Limb (tissue), 2 donors: ENCODE results near the gene HOXC9.
A peak's percentile ranks its signal among the peaks of the same experiment; 100 is the strongest.

Experiments
- DNase-seq, 2 donors: peaks; one replicate each; pipeline ENCODE4 v3.0.0-alpha.2; 2016; ENCODE audit errors: extremely low spot score in 2 of 2

Gene HOXC9

DNA sequence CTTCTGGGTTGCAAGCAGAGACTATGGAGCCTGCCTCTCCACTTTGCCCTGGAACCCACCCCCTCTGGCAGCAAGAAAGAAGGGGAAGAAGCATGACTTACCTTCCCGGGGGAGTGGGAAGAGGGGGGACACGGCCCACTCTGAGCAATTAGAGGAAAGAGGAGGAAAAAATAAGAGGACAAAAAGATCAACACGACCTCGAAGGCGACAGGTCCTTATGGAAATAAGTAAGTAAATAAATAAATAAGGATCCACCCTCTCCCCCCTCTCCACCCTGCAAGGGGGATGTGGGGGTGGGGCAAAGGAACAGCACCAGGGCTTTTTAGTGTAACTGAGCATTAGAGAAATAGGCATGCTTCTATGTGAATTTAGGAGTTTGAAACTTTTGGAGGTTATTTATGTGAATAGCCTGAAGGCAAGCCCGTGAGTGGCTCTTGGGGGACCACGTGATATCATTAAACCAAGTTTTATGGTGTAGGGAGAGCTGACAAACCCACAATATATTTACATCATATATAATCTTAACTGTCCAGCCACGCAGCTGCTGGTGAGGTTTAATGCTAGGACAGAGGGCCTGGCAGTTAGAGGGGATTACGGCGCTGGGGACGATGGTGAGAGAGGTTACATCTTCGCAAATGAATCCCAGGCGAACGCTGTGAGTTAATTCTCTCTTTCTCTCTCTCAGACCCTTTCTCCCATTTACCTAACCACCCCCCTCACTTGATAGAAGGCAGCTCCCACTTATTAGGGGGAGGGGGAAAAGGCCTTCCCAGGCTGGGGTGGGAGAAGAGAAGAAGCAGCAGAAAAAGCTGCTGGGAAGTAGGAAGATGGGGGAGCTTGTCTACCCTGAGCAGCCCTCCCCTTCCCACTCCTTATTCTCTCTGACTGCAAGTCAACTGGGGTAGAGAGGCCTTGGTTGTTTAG is 37.7 kb downstream of the HOXC9 start:
- DNase-seq = peak in 1 of 2 donors; percentile 46

DNA sequence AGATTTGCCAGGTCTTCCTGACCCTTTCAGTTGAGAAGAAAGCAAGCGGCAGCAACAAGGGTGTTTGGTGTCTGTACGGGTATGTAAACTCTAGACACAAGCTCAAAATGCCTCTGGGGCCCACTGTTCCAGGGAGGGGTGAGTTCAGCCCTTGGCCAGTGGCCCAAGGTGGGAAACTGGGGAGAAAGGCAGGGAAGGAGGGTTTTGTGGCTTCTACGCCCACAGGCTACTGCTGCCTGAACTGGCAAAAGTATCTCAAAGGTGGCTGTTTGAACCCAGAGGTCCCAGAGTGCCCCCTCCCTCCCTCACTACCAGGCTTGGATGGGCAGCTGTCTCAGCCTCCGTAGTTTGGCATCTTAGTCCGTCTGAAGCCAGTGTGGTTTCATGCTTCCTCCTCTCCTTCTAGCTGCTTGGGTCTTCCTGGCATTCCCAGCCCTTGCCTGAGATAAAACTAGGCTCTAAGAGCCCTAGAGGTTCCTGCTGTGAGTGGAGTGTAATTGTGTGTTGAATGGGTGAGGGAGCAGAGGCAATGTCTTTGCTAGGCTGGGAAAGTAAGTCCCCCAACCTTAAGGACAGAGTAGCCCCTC is 38.4 kb downstream of the HOXC9 start:
- DNase-seq = peak in 1 of 2 donors; percentile 47

DNA sequence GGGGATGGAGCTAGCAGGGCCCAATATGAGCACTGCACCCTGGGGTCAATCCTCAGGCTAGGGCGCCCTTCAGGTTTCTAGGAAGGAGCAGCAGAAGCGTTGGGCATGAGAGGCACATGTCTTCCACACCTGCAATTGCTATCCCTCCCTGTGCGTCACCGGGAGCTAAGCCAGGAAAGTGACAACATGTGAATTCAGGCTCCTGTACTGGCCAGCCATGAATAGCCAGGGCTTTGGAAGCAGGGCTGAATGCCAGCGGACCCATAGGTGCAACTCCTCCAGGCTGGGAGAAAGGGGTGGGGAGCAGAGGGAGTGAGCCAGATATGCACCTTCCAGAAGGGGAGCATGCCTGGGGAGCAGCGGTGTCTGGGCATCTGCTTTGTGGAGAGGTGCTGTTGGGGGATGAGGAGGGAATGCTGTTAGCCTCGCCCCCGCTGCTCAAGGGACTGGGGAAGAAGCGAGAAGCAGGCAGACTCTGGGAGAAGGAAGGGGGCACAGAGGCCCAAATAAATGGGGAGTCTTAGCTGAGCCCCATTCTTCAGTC is 39.0 kb downstream of the HOXC9 start:
- DNase-seq = peak in 1 of 2 donors; percentile 69

DNA sequence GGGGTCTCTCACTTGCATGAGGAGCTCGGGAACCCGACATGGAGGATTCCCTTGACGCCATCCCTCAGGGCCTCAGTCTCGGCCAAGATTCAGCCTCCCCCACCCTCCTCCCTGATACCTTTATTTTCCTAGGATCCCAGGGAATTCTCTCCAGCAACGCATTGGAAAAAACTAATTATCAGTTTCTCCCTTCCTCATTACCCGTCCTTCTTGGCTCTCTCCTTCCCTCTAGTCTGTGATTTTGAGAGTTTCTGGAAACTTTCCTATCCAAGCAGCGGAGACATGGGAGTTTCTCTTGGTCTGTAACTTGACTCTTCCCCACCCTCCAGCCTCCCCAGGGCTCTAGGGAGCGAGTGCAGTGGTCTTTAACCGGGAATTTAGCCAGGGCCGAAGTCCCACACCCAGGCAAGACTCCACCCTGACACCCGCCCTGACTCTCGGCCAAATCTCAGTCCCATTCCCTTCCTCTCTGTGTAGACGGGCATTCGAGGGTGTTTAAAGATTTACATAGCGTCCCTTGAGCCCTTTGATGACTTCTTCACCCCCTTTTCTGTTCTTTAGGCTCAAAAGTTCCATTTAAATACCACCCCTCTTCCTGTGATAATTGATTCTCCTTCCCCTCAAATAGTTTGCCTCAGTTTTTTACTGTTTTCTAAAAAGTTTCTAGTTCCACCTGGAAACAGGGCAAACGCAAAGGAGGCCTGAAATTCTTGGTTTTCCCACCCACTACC is 39.6 kb downstream of the HOXC9 start:
- DNase-seq = peak; percentile 72 to 80

DNA sequence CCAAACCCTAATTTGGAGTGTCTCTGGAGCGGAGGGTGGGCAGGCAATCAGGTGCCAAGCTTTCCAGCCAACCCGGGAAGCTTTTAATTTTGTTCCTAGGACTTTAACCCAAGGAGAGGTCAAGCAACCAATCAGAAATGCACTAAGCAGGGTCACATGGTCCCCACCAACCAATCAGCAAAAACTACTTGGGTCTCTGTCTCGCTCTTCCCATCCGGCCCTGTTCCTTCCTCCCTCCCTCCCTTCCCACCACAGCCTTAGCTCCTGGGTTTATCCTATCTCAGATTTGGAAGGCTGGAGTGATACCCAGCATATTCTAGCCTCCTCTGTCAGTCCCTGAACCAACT is 40.2 kb downstream of the HOXC9 start:
- DNase-seq = peak in 1 of 2 donors; percentile 56

DNA sequence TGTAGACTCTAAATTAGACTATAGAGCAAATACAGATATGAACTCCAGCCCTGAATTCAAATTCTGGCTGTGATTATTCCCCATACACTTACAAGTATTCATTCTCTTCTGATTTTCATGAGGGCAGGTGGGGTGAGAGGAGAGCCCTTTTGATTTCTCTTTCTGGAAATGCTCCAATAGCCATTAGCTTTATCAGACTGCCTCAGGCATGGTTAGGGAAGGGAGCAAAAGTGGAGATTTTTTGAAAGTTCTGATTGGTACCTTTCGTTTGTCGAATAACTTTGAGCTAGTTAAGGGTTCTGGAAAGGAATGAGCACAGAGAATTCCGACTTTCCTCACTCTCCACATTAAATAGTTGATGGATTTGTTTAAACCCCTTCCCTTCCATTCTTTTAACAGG is 40.7 kb downstream of the HOXC9 start:
- DNase-seq = no peak

DNA sequence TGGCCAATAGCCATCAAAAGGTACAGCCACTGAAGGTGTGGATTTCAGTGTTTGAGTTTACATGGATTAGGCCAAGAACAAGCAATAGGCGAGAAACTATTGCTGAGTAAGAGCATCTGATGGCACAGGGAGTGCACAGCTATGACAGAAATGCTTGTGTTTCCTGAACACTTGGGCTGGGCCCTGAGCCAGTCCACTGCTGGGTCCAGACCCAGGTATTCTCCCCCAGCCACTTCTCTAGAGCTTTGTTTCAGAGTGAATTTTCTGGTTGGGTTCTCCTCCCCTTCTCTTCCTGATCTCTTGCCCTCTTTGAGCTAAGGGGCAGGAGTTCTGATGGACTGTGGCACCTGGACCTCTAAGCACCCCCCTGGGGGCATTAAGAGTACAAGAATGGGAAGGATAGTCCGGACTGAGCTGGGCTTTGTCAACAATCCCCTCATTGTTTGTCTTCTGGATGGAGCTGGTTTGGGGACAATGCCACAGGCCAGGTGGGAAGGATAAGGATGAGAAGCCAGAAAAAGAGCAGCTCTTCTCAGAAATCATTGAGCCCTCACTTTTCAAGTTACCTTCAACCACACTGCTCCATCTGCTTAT is 41.2 kb downstream of the HOXC9 start:
- no peak for DNase-seq

DNA sequence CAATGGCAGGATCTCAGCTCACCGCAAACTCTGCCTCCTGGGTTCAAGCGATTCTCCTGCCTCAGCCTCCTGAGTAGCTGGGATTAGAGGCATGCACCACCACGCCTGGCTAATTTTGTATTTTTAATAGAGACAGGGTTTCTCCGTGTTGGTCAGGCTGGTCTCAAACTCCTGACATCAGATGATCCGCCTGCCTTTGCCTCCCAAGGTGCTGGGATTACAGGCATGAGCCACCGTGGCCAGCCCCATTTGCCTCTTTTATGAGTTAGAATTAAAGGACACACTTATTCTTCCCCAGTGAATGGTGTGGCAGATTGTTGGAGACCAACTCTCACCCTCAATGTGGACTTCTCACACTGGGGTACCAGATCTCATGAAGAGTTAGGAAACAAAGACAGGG is 42.1 kb downstream of the HOXC9 start:
- DNase-seq = peak in 1 of 2 donors; percentile 14

DNA sequence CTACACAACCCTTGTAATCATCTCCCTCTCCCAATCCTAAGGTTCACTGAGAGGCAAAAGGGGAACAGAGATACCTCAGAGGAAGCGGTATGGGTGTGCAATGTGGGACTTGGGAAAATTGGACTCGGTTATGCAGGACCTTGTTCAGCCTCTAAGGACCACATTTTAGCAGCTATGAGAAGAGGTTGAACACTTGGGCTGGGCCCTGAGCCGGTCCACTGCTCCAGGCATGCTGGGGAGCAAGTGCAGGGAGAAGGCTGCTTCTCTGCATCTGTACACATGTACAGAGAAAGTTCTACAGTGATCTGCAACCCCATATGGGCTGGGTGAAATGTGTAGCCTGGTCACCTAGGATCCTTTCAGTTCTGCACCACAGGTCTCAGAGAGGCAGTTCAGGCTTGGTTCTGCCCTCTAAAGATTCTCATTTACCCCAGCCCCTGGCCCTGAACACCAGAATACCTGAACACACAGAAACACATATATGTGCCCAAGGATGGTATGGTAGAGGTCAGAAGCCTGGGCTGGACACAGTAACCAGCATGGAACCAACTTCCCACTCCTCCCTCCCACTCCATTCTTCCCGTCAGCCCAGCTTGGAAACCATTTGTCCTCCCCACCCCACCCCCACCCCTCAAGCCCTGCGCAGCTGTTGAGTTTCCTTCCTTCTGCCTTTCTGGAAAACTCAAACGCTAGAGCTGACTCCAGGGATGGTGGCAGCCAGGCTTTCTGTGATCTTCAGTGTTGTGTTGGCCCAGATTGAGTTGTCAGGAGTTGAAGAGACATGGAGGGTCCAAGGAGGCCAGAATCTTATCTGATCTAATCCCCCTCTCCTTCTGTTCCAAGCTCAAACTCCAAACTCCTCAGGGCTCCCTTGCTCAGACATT is 43.3 kb downstream of the HOXC9 start:
- peak in 1 of 2 donors; percentile 64 for DNase-seq

DNA sequence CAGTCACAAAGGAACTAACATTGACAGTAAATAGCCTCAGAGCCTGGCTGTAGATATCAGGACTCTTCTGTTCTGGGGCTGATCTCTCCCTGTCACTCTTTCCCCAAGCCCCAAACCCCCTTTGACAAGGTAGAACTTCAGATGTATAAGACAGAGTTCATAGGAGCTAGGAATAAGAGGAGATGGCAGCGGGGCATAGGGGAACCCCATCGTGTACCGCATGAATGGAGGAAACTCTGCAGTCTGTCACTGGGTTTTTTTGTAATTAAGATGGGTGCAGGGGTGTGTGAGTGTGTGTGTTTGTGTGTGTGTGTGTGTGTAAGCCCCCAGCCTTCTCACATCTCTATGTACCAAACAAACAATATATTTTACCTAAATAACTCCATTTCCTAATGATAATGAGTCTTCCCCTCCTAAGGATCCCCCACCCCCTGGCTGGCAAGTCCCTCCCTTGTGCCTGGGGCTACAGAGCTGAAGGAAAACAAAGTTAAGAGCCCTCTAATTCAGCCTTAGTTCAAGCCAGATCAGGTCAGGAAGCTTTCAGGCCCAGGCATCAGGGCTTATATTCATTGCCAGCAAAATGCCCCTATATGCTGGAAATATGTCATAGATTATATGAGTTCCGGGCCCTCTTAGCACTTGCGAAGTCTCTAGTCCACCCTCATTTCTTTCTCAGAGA is 44.6 kb downstream of the HOXC9 start:
- no peak for DNase-seq

DNA sequence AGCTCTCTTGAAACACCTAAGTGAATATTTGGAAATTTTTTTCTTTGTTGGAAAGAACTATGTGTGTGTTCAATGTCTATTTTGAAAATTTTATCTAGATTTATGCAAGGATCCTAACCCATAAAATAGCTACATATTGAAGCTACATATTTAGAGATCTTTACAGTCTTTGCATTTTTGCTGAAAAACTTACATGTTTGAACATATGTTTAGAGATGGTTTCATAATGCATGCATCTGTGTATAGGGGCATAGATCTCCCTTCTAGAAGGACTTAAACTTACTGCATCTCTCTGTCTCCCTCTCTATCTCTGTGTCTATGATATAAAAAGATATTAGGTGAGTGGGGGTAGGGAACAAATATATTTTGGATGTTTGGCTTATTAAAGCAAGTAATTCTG is 45.4 kb downstream of the HOXC9 start:
- DNase-seq = no peak

DNA sequence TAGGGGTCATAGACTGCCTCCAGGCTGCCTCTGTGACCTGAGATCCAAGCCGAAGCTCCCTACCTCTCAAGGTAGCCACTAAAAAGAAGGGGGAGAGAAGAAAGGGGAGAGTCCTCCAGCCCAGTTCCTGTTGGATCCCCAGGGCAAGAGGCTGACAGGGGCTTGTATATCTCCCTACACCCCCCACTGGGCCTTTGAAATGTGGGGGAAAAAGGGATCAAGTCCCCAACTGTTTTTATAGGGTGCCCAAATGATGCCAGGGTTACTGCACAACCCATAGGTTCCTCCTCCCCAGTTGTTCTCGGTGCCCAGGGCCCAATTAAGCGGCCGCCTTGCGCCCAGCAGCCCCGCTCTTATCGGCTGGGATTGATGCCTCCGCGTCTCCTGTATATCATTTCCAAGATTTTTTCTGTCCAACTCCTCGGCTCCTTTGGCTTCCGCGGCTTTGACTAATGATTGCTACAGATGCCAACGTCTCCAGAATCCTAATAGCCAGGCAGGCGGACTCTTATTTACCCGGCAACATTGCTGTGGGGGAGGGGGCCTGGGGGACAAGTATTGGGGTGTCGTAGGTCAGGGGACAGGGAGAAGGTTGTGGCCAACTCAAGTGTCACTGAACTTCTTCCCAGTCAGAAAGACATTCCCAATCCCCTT is 46.0 kb downstream of the HOXC9 start:
- peak in 1 of 2 donors; percentile 45 for DNase-seq

DNA sequence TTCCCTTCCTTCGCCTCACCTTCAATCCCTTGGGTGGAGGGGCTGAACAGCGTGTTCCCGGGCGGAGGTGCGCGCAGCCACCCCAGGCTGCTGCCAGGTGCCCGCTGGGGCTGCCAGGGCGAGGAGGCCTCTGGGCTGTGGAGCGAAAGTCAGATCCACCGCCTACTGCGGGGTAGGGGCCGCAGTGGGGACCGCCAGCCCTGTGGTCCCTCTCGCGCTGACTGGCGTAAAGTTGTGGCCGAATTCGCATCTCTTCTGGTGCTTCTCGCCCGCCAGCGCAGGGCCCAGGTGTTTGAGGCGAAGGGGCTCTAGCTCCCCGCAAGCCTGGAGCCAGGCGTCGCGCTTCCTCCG is 46.8 kb downstream of the HOXC9 start:
- no peak for DNase-seq

DNA sequence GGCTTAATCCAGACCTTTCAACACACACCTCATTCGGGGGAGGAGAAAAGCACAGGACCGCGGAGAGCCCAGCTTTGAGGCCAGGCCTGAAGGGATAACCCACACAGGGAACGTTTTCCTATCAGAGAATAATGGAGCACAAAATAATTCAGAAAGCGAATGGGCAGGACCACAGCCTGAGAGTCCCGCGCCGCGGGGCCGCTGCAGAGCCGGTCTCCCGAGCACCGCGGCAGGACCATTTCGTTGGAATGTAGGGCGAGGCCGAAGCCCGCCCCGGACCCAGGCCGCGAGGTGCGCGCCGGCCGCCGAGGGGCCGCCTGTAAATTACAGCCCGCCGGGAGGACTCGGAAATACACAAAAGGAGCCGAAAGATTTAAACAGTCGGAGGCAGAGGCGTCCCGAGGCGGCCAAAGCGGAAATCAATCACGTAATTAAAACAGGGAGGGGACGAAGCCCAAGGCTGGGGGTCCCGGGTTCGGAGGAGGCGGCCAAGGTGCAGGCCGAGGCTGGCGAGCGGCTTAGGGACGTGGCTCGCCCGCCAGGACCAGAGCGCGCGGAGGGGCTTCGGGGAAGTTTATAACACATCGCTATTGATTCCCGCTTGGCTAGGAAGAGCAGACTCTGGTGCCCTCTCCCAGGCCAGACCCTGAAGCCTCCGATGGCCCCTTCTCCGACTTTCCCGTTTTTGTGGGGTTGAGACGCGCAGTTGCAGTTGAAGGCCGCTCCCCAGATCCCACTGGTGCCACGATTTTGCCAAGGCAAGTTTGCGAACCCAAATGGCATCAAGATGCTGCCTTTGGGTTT is 47.4 kb downstream of the HOXC9 start:
- peak in 1 of 2 donors; percentile 58 for DNase-seq

DNA sequence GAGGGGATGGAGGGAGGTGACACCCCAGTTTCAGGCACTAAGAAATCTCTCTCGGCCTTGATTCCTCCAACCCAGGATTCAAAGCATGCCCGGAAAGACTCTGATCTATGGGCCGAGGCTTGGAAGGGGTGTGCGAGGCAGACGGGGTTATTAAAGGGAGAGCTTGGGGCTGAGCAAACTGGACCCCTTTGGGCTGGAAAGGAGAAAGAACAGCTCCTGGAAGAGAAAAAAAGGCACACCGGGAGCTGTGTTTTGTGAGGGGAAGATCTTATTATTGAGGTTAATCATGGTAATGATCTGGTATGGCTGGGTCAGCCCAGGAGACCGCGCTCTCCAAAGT is 48.0 kb downstream of the HOXC9 start:
- no peak for DNase-seq

DNA sequence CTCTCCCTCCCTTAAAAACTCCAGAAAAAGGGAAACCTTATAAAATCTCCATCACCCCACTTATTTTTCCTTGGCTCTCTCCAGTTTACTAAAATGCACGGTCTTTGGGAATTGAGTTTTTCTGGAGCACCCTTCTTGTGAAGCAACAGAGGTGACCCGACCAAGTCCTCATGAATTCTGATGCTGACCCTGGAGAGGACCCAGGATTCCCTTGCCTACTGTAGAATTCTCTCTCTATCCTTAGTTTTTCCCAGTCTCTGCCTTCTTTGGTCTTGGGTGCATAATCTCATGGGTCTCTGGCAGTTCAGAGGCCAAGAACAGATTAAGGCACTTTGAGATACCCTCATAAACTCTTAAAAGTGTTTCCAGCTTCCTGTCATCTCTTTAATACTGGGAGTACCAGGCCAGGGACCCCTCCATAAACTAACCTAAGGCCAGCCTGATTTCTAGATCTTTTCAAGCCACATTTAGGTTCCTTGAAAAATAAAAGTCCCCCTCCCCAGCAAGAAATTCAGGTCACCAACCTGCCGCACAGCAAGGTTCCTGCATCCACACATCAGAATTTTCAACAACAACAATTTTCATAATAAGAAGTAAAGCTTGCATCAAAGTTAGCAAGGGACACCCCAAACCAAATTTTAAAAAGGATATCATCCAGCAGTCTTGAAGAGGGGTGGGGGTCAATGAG is 48.6 kb downstream of the HOXC9 start:
- no peak for DNase-seq

DNA sequence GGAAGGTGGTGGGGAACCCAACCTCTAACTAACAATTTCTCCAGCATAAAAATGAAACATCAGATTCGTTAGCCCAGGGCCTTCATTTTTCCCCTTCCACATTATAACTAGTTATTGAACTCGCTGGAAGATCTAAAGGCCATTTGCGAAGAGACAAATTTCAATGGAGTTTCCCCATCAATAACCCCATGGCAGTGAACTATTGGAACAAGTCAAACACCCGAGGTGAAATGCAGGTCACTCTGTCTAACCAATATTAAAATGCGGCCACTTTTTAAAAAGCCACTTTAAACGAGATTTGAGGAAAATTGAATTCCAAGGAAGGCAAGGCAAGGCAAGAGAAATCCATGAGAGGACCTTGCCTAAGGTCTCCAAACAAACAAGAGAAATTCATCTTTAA is 49.1 kb downstream of the HOXC9 start:
- no peak for DNase-seq

DNA sequence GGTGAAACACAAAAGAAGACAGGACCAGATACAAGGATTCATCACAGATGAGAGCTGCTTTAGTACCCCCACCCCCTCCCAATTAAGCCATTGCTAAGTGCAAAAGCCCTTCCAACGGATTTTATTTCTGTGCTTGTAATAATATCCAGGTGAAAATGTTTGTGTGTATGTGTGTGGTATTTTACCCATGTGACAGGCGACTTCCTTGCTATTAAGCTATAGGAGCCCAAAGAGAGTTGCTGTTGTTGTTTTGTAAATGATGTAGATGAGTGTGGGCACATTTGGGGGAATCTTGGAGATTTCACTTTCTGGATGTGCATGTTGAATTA is 50.5 kb downstream of the HOXC9 start:
- no peak for DNase-seq
